Neural crest cell (in vitro differentiated cells): ENCODE data around the gene DACT3. TPM values are rescaled to one million over a fixed set of nuclear protein-coding genes. Genes with fewer than 3 reads are reported as not detected.

Experiments used
- DNase-seq: peaks from one replicate; pipeline ENCODE4 v3.0.0; 2021; ENCODE audit warnings: low read depth, mixed read lengths, low spot score
- H3K27ac Mint-ChIP-seq: one replicate; pipeline ENCODE4 v1.8.0; 2021; ENCODE audit warnings: mild to moderate bottlenecking, mixed read lengths; ENCODE audit not compliant: unreplicated experiment
- H3K27me3 Mint-ChIP-seq: 2 replicates; pipeline ENCODE4 v1.8.0; 2021; ENCODE audit warnings: low read depth, mild to moderate bottlenecking, mixed read lengths
- H3K36me3 Mint-ChIP-seq: 2 replicates; pipeline ENCODE4 v1.8.0; 2021; ENCODE audit warnings: low read depth, mild to moderate bottlenecking, mixed read lengths
- H3K4me1 Mint-ChIP-seq: 2 replicates; pipeline ENCODE4 v1.8.0; 2021; ENCODE audit warnings: mixed read lengths
- H3K4me3 Mint-ChIP-seq: one replicate; pipeline ENCODE4 v1.8.0; 2021; ENCODE audit warnings: mild to moderate bottlenecking, mixed read lengths
- H3K9me3 Mint-ChIP-seq: 2 replicates; pipeline ENCODE4 v1.8.0; 2021; ENCODE audit warnings: mixed read lengths
- CTCF ChIP-seq: fragments of 200-600 bp; sonication (generic); conservative IDR thresholded peaks from 2 replicates; pipeline ENCODE4 v1.5.0; 2021; ENCODE audit warnings: antibody characterized with exemption, mild to moderate bottlenecking
- total RNA-seq: library from RNA; stranded (reverse); gene quantifications from 2 replicates; pipeline ENCODE4 v1.2.1, GENCODE V29; 2021

The DACT3 gene
- total RNA-seq, 1 donor from 2014 or later, result 7.4 TPM

- Mint-ChIP-seq H3K9me3 (peaks cover 5% of the 10 kb centered on the region), H3K27me3 (peaks cover 78% of the 10 kb centered on the region)
Observed at GRCh38 chr19:46644720-46645119, 16.3 kb downstream of the DACT3 start.

DNA sequence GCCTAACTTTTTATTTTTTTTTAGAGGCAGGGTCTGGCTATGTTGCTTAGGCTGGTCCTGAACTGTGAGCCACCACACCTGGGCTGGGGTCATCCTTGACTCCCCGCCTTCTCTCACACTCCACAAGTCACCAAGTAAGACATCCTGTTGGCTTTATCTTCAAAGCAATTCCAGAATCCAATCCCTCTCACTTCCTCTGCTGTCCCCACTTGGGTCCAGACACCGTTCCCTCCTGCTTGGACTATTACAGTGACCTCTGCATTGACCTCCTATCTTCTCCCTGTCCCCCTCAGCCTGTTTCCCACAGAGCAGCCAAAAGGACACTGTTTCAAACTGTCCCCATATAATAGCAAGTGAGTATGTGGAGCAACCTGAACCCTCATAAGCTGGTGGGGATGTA lies 20.3 kb downstream of the DACT3 start:
- H3K9me3 Mint-ChIP-seq, result no peaks in the 10 kb centered on the region
- peaks cover 52% of the 10 kb centered on the region for H3K27me3 Mint-ChIP-seq
- TF ChIP-seq CTCF, result no peak
- DNase-seq, result no peak
- H3K36me3 Mint-ChIP-seq, result no peaks in the 10 kb centered on the region
- H3K4me1 Mint-ChIP-seq, result no peaks in the 10 kb centered on the region
- no peak overlapping the region for H3K27ac Mint-ChIP-seq
- no peak overlapping the region for H3K4me3 Mint-ChIP-seq

More at GRCh38 chr19:46644720-46645119, 16.3 kb downstream of the DACT3 start:
- Mint-ChIP-seq H3K4me3 (no peak overlapping the region), H3K4me1 (peaks cover 5% of the 10 kb centered on the region), H3K27ac (no peak overlapping the region), H3K36me3 (peaks cover 10% of the 10 kb centered on the region)
- TF ChIP-seq CTCF, result no peak
- no peak for DNase-seq

- peak; percentile 25 for DNase-seq
- Mint-ChIP-seq H3K27me3 (peaks cover 50% of the 10 kb centered on the region), H3K9me3 (no peaks in the 10 kb centered on the region), H3K36me3 (no peaks in the 10 kb centered on the region), H3K4me3 (peak overlapping the region; percentile 55), H3K27ac (no peak overlapping the region), H3K4me1 (no peaks in the 10 kb centered on the region)
- no peak for TF ChIP-seq CTCF
Observed at GRCh38 chr19:46639358-46640182, 21.4 kb downstream of the DACT3 start.

GRCh38 chr19:46637224-46637623 lies 23.8 kb downstream of the DACT3 start:
- DNase-seq, result no peak
- no peak overlapping the region for H3K4me3 Mint-ChIP-seq

More at GRCh38 chr19:46637224-46637623, 23.8 kb downstream of the DACT3 start:
- Mint-ChIP-seq H3K27me3 (peaks cover 56% of the 10 kb centered on the region), H3K9me3 (no peaks in the 10 kb centered on the region), H3K4me1 (peaks cover 11% of the 10 kb centered on the region), H3K27ac (no peak overlapping the region), H3K36me3 (no peaks in the 10 kb centered on the region)
- no peak for TF ChIP-seq CTCF
